GM18520 (cell line): ENCODE data around the gene ADIRF.
"Not testable (repeated sequence)": the region's sequence is repeated elsewhere in the genome, so short reads cannot be mapped to it uniquely, and the experiment has no call there.

Source experiments
- ATAC-seq: cut with Tn5 transposase; IDR thresholded peaks from one replicate; pipeline ENCODE4 v1.9.1; 2021; ENCODE audit not compliant: unreplicated experiment

The ADIRF gene

GRCh38 chr10:86976362-86977056 is 8.2 kb downstream of the ADIRF start:
- no peak for ATAC-seq

GRCh38 chr10:86978457-86978856 is 10.2 kb downstream of the ADIRF start:
- not testable (repeated sequence) for ATAC-seq

- ATAC-seq: no peak
Observed at GRCh38 chr10:86979296-86979818, 11.1 kb downstream of the ADIRF start.

GRCh38 chr10:86979977-86980448 is 11.7 kb downstream of the ADIRF start:
- ATAC-seq: no peak

- not testable (repeated sequence) for ATAC-seq
Observed at GRCh38 chr10:86981020-86981419, 12.7 kb downstream of the ADIRF start.

GRCh38 chr10:86981716-86982115 is 13.4 kb downstream of the ADIRF start:
- no peak for ATAC-seq

GRCh38 chr10:86984498-86984897 is 16.2 kb downstream of the ADIRF start:
- ATAC-seq: not testable (repeated sequence)

GRCh38 chr10:86988520-86988919 is 20.2 kb downstream of the ADIRF start:
- ATAC-seq: no peak

- ATAC-seq: not testable (repeated sequence)
Observed at GRCh38 chr10:86991362-86991761, 23.1 kb downstream of the ADIRF start.

- no peak for ATAC-seq
Observed at GRCh38 chr10:86992456-86992855, 24.2 kb downstream of the ADIRF start.

- no peak for ATAC-seq
Observed at GRCh38 chr10:86992929-86993328, 24.6 kb downstream of the ADIRF start.

- not testable (repeated sequence) for ATAC-seq
Observed at GRCh38 chr10:86999802-87000403, 31.6 kb downstream of the ADIRF start.

GRCh38 chr10:87000491-87000890 is 32.2 kb downstream of the ADIRF start:
- ATAC-seq: no peak

GRCh38 chr10:87007124-87007523 is 38.8 kb downstream of the ADIRF start:
- ATAC-seq: not testable (repeated sequence)

- ATAC-seq: not testable (repeated sequence)
Observed at GRCh38 chr10:87007674-87008073, 39.4 kb downstream of the ADIRF start.

- not testable (repeated sequence) for ATAC-seq
Observed at GRCh38 chr10:87008303-87008702, 40.0 kb downstream of the ADIRF start.

- ATAC-seq: not testable (repeated sequence)
Observed at GRCh38 chr10:87009134-87009696, 40.9 kb downstream of the ADIRF start.

GRCh38 chr10:87013528-87013927 is 45.2 kb downstream of the ADIRF start:
- not testable (repeated sequence) for ATAC-seq

GRCh38 chr10:87014986-87015716 is 46.9 kb downstream of the ADIRF start:
- not testable (repeated sequence) for ATAC-seq

GRCh38 chr10:87018127-87018526 is 49.8 kb downstream of the ADIRF start:
- ATAC-seq: not testable (repeated sequence)

GRCh38 chr10:87019066-87019465 is 50.8 kb downstream of the ADIRF start:
- ATAC-seq: not testable (repeated sequence)
